ENCODE results near the gene TRIM8. TPM values are rescaled to one million over a fixed set of nuclear protein-coding genes. Genes with fewer than 3 reads are reported as not detected.

The TRIM8 gene
- total and polyA plus RNA-seq, 2 donors (not counting 1 experiment from before 2014, with no cell fraction given): 44.9 to 74.4 TPM

DNA sequence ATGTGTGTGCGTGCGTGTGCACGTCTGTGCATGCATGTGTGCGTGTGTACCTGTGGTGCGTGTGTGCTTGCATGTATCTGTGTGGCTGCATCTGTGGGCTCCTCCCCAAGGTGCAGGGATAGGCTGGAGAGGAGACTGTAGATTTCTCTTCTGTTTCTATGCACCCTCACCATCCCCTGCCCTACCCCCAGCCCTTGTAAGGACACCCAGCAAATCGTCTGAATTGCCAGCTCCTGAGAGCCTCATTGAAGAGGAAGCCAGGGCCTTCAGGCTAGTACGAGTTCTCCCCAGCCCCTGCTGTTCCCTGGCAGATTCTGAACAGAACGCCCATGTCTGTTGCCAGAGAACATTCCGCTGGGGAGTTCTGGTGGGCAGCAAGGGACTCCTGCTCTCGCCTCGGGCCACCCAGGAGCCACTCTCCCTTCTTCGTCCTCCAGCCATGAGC, 17.0 kb upstream of the TRIM8 start:
- intact Hi-C loops (cut with micrococcal nuclease): no loop called here
- H3K27me3 ChIP-seq (replicated peaks in 1 of 4; ENCODE audit: control extremely low read depth in 1 of 4, control insufficient read depth in 3 of 4, insufficient read depth in 4 of 4, low read length in 3 of 4): no peaks in the 10 kb centered on the region
- H3K27me3 Mint-ChIP-seq: no peaks in the 10 kb centered on the region
- H3K9me3 Mint-ChIP-seq (ENCODE audit: insufficient read depth): no peaks in the 10 kb centered on the region
- H3K9me3 ChIP-seq (ENCODE audit: control extremely low read depth in 1 of 3, control insufficient read depth in 2 of 3, insufficient read depth in 1 of 3, low read length in 2 of 3): no peaks in the 10 kb centered on the region
- H3K4me3 ChIP-seq (ENCODE audit: control extremely low read depth in 1 of 5, extremely low read depth in 1 of 5, insufficient read depth in 1 of 5, low read depth in 2 of 5, low read length in 4 of 5): no peak overlapping the region
- H3K9ac ChIP-seq (ENCODE audit: low read length): no peak overlapping the region
- TF ChIP-seq CTCF (IDR thresholded peaks at IDR 0.05): no peak
- peaks cover 0 to 4% of the 10 kb centered on the region in 2 donors for H3K4me1 ChIP-seq (ENCODE audit: control insufficient read depth in 2 of 2, insufficient read depth in 2 of 2, low read length in 2 of 2)
- peaks cover 0 to 9% of the 10 kb centered on the region in 2 experiments for H3K36me3 ChIP-seq (replicated peaks in 1 of 2; ENCODE audit: control extremely low read depth in 1 of 2, control insufficient read depth in 1 of 2, extremely low read depth in 1 of 2, insufficient read depth in 2 of 2, low read length in 1 of 2)
- ChIA-PET POLR2A (interaction anchor here (0.6 kb wide), 1 partner anchor 185 kb away, joined by 4 read pairs; no protein-coding TSS in a partner anchor), CTCF (interaction anchor here (0.6 kb wide), 1 partner anchor 89 kb away, joined by 4 read pairs; no protein-coding TSS in a partner anchor)
- no peak overlapping the region for H3K4me2 ChIP-seq (replicated peaks; ENCODE audit: low read depth, low read length, poor library complexity, severe bottlenecking)
- H2AFZ ChIP-seq (ENCODE audit: insufficient read depth, low read depth, low read length, poor library complexity, severe bottlenecking): no peak overlapping the region
- no peak for ATAC-seq (ENCODE audit: low read depth)
- peaks cover 15% of the 10 kb centered on the region for H3K4me1 Mint-ChIP-seq
- WGBS (ENCODE audit: insufficient coverage): 93% methylated on average over 6 of the region's 12 CpGs
- no peaks in the 10 kb centered on the region for H3K79me2 ChIP-seq (ENCODE audit: control insufficient read depth, insufficient read depth, low read length)
- no peak overlapping the region for H3K4me3 Mint-ChIP-seq
- H3K27ac Mint-ChIP-seq: no peak overlapping the region
- H4K20me1 ChIP-seq (ENCODE audit: control insufficient read depth, insufficient read depth, low read length, poor library complexity, severe bottlenecking): no peaks in the 10 kb centered on the region
- H3K27ac ChIP-seq (ENCODE audit: low read length in 2 of 2): no peak overlapping the region
- DNase-seq: no peak

DNA sequence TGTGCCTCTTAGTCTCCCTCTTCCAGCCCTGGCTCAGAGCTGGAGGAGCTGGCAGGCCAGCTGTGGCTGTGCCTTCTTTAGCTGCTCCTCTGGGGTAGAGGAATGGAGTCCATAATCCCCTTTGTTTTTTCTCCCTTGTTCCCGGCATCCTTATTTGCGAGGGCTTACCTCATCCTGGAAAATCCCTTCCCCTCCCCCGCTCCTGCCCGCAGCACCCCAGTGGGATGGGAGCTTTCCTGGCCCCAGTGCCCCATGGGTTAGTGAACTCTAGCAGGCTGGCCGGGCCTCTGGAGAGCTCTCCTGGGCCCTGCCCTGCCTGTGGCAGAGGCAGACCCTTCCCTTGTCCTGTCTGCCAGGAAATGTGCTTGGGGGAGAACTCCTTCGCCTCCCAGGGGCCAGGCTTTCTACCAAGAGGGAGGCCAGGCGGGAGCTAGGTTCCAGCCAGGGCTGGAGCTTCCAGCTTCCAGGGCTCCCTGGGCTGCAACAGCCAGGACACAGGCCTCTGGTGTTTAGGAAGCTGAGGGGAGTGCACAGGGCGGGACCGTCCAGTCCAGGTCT, 16.5 kb upstream of the TRIM8 start:
- Histone ChIP-seq H3K9me3 (ENCODE audit: control extremely low read depth in 1 of 3, control insufficient read depth in 2 of 3, insufficient read depth in 1 of 3, low read length in 2 of 3) (no peaks in the 10 kb centered on the region), H3K79me2 (ENCODE audit: control insufficient read depth, insufficient read depth, low read length) (no peaks in the 10 kb centered on the region), H4K20me1 (ENCODE audit: control insufficient read depth, insufficient read depth, low read length, poor library complexity, severe bottlenecking) (no peaks in the 10 kb centered on the region), H3K27me3 (replicated peaks in 1 of 4; ENCODE audit: control extremely low read depth in 1 of 4, control insufficient read depth in 3 of 4, insufficient read depth in 4 of 4, low read length in 3 of 4) (no peaks in the 10 kb centered on the region), H3K27ac (ENCODE audit: low read length in 2 of 2) (no peak overlapping the region), H3K9ac (ENCODE audit: low read length) (no peak overlapping the region), H3K4me2 (replicated peaks; ENCODE audit: low read depth, low read length, poor library complexity, severe bottlenecking) (no peak overlapping the region), H2AFZ (ENCODE audit: insufficient read depth, low read depth, low read length, poor library complexity, severe bottlenecking) (no peak overlapping the region), H3K4me3 (ENCODE audit: control extremely low read depth in 1 of 5, extremely low read depth in 1 of 5, insufficient read depth in 1 of 5, low read depth in 2 of 5, low read length in 4 of 5) (no peak overlapping the region), H3K36me3 (replicated peaks in 1 of 2; ENCODE audit: control extremely low read depth in 1 of 2, control insufficient read depth in 1 of 2, extremely low read depth in 1 of 2, insufficient read depth in 2 of 2, low read length in 1 of 2) (peaks cover 0 to 9% of the 10 kb centered on the region in 2 experiments), H3K4me1 (ENCODE audit: control insufficient read depth in 2 of 2, insufficient read depth in 2 of 2, low read length in 2 of 2) (peaks cover 0 to 4% of the 10 kb centered on the region in 2 donors)
- peaks cover 15% of the 10 kb centered on the region for H3K4me1 Mint-ChIP-seq
- CTCF ChIA-PET: interaction anchor here (0.6 kb wide), 1 partner anchor 89 kb away, joined by 4 read pairs; no protein-coding TSS in a partner anchor
- no peak overlapping the region for H3K27ac Mint-ChIP-seq
- intact Hi-C loops (cut with micrococcal nuclease): no loop called here
- WGBS (ENCODE audit: insufficient coverage): 94% methylated on average over 5 of the region's 9 CpGs
- no peaks in the 10 kb centered on the region for H3K27me3 Mint-ChIP-seq
- DNase-seq (no peak), ATAC-seq (ENCODE audit: low read depth) (no peak)
- H3K9me3 Mint-ChIP-seq (ENCODE audit: insufficient read depth): no peaks in the 10 kb centered on the region
- POLR2A ChIA-PET: interaction anchor here (0.6 kb wide), 1 partner anchor 186 kb away, joined by 4 read pairs; no protein-coding TSS in a partner anchor
- no peak overlapping the region for H3K4me3 Mint-ChIP-seq
- TF ChIP-seq CTCF (IDR thresholded peaks at IDR 0.05): no peak
- TF ChIP-seq EZH2 (IDR thresholded peaks at IDR 0.05; ENCODE audit: borderline replicate concordance, insufficient read depth, low read depth, low read length, poor library complexity, severe bottlenecking): no peak
